IMR-90 (cell line): ENCODE measurements around the gene NPAS3. TPM values are rescaled to one million over a fixed set of nuclear protein-coding genes. Genes with fewer than 3 reads are reported as not detected.

Source experiments
- ATAC-seq: fragments of 200-7000 bp; cut with Tn5 transposase; 2 replicates; pipeline ENCODE4 v1.9.1; 2020; ENCODE audit warnings: low read depth, mild to moderate bottlenecking, moderate library complexity
- BruUV-seq: library from RNA; stranded (reverse); fragments of 400-500 nt; replicated peaks from 2 replicates; lab custom pipeline; 2021; lab: Mats Ljungman, UMichigan
- CTCF ChIA-PET: fragments of 300-600 bp; formaldehyde crosslinking; extraction: SDS; loops from one replicate; lab custom pipeline; 2021; ENCODE audit warnings: antibody characterized with exemption; lab: Yijun Ruan, JAX
- POLR2A ChIA-PET: fragments of 300-600 bp; sonication (Branson Sonifier 250); formaldehyde crosslinking; loops from one replicate; lab custom pipeline; 2022; ENCODE audit warnings: antibody characterized with exemption; ENCODE audit not compliant: unreplicated experiment; lab: Charles Lee
- DNase-seq: peaks from one replicate; pipeline ENCODE4 v3.0.0; 2013
- H2AFZ ChIP-seq: replicated peaks from 2 replicates; pipeline ENCODE3; 2013; ENCODE audit warnings: low read length, mild to moderate bottlenecking; ENCODE audit not compliant: poor library complexity
- H2AK5ac ChIP-seq: 2 replicates; pipeline ENCODE4 v1.6.1; 2013; ENCODE audit warnings: low read depth, low read length, inconsistent platforms
- H2AK9ac ChIP-seq: replicated peaks from 2 replicates; pipeline ENCODE3; 2013; ENCODE audit warnings: mild to moderate bottlenecking, low read depth, low read length, moderate library complexity; ENCODE audit not compliant: poor library complexity
- H2BK120ac ChIP-seq: 2 replicates; pipeline ENCODE4 v1.6.1; 2013; ENCODE audit warnings: low read depth, low read length, inconsistent platforms
- H2BK15ac ChIP-seq: 3 replicates; pipeline ENCODE4 v1.6.1; 2013; ENCODE audit warnings: low read depth, low read length, inconsistent platforms
- H2BK20ac ChIP-seq: 2 replicates; pipeline ENCODE4 v1.6.1; 2013; ENCODE audit warnings: low read depth, mild to moderate bottlenecking, inconsistent platforms, low read length, moderate library complexity
- H2BK5ac ChIP-seq: 2 replicates; pipeline ENCODE4 v1.6.1; 2013; ENCODE audit warnings: mild to moderate bottlenecking, low read depth, low read length, inconsistent platforms; ENCODE audit not compliant: poor library complexity, severe bottlenecking
- H3K14ac ChIP-seq: replicated peaks from 2 replicates; pipeline ENCODE4 v1.6.1; 2013; ENCODE audit warnings: low read depth, low read length, inconsistent platforms
- H3K18ac ChIP-seq: 2 replicates; pipeline ENCODE4 v1.6.1; 2013; ENCODE audit warnings: low read depth, low read length, control low read depth
- H3K23ac ChIP-seq: 2 replicates; pipeline ENCODE4 v1.6.1; 2013; ENCODE audit warnings: low read depth, low read length, inconsistent platforms
- H3K27ac ChIP-seq: 2 replicates; pipeline ENCODE4 v1.5.1; 2013; ENCODE audit warnings: mild to moderate bottlenecking, control low read depth, low read length; ENCODE audit not compliant: insufficient read depth
- H3K27me3 ChIP-seq: 2 replicates; pipeline ENCODE4 v1.6.1; 2013; ENCODE audit warnings: low read length; ENCODE audit not compliant: control insufficient read depth, insufficient read depth
- H3K36me3 ChIP-seq: 2 replicates; pipeline ENCODE4 v1.6.1; 2013; ENCODE audit warnings: low read length, mixed read lengths; ENCODE audit not compliant: control insufficient read depth, insufficient read depth
- H3K4ac ChIP-seq: 2 replicates; pipeline ENCODE4 v1.6.1; 2013; ENCODE audit warnings: low read depth, low read length, inconsistent platforms
- H3K4me1 ChIP-seq: 2 replicates; pipeline ENCODE4 v1.6.1; 2013; ENCODE audit warnings: low read length, mixed read lengths; ENCODE audit not compliant: control insufficient read depth, insufficient read depth
- H3K4me2 ChIP-seq: 2 replicates; pipeline ENCODE4 v1.6.1; 2013; ENCODE audit warnings: low read depth, mild to moderate bottlenecking, control low read depth, low read length, moderate library complexity
- H3K4me3 ChIP-seq: 2 replicates; pipeline ENCODE4 v1.5.1; 2013; ENCODE audit warnings: low read depth, mild to moderate bottlenecking, control low read depth, low read length, moderate library complexity; ENCODE audit not compliant: insufficient read depth
- H3K56ac ChIP-seq: 2 replicates; pipeline ENCODE4 v1.6.1; 2013; ENCODE audit warnings: low read length, inconsistent platforms; ENCODE audit not compliant: insufficient read depth; ENCODE audit errors: extremely low read depth
- H3K79me1 ChIP-seq, 2 experiments: 2 replicates each; pipeline ENCODE4 v1.6.1; 2013; ENCODE audit warnings: low read length in 2 of 2, inconsistent platforms in 1 of 2, low read depth in 1 of 2
- H3K9ac ChIP-seq: 2 replicates; pipeline ENCODE4 v1.6.1; 2013; ENCODE audit warnings: low read depth, low read length, control low read depth
- H3K9me1 ChIP-seq: 2 replicates; pipeline ENCODE4 v1.6.1; 2013; ENCODE audit warnings: low read length, inconsistent platforms; ENCODE audit not compliant: insufficient read depth
- H3K9me3 ChIP-seq: 2 replicates; pipeline ENCODE4 v1.6.1; 2013; ENCODE audit warnings: low read length; ENCODE audit not compliant: control insufficient read depth, insufficient read depth
- H4K20me1 ChIP-seq: 2 replicates; pipeline ENCODE4 v1.6.1; 2013; ENCODE audit warnings: low read length, inconsistent platforms; ENCODE audit not compliant: insufficient read depth
- H4K5ac ChIP-seq: 2 replicates; pipeline ENCODE4 v1.6.1; 2013; ENCODE audit warnings: mild to moderate bottlenecking, low read depth, low read length, control low read depth
- H4K8ac ChIP-seq, 2 experiments: 2 replicates each; pipeline ENCODE4 v1.6.1; 2013; ENCODE audit warnings: low read depth in 2 of 2, low read length in 2 of 2, control low read depth in 1 of 2, inconsistent platforms in 1 of 2
- H4K91ac ChIP-seq: 2 replicates; pipeline ENCODE4 v1.6.1; 2013; ENCODE audit warnings: low read depth, low read length, inconsistent platforms; ENCODE audit not compliant: insufficient read depth
- MAFK ChIP-seq: IDR thresholded peaks from 2 replicates; pipeline ENCODE4 v1.6.1; 2012; ENCODE audit warnings: low read depth, low read length, improper control_type of control experiment
- NFE2L2 ChIP-seq: fragments of 150-350 bp; IDR thresholded peaks from 2 replicates; pipeline ENCODE4 v1.6.1; 2016; ENCODE audit warnings: low read depth, mild to moderate bottlenecking, low read length
- WGBS, 2 experiments: methylation state at CpG; one replicate each; pipeline versions ENCODE4 v1.1.5 to v1.1.7; 2013; ENCODE audit warnings: missing lambda C conversion rate in 2 of 2; ENCODE audit not compliant: insufficient read length in 1 of 2; ENCODE audit errors: extremely low coverage in 2 of 2; 5-methylcytosine and 5-hydroxymethylcytosine counted together
- dilution Hi-C: fragments of 300-500 bp; cut with HindIII; formaldehyde crosslinking; loops from one replicate; pipeline ENCODE4 v1.14.3; 2018; ENCODE audit warnings: low sequenced_read_pairs; ENCODE audit not compliant: unreplicated experiment
- in situ Hi-C: fragments of 300-500 bp; cut with MboI; formaldehyde crosslinking; loops from 3 replicates; pipeline ENCODE4 v1.14.3; 2019; ENCODE audit warnings: low sequenced_read_pairs, inconsistent platforms, mixed read lengths
- intact Hi-C: fragments of 100-400 bp; cut with micrococcal nuclease; formaldehyde crosslinking; loops from 2 replicates; pipeline ENCODE4 v1.10.0; 2022
- polyA plus RNA-seq, 3 experiments: library from polyadenylated mRNA; depleted of rRNA; stranded (reverse); fragments of >200 nt; gene quantifications; 2 replicates each; pipeline ENCODE4 v1.2.3, GENCODE V29; 2012; ENCODE audit warnings: low replicate concordance in 1 of 3
- total RNA-seq: library from RNA; depleted of rRNA; stranded (reverse); fragments of >200 nt; gene quantifications from 2 replicates; pipeline ENCODE4 v1.2.3, GENCODE V29; 2012
- TF ChIP-seq, protein P1 (sequence below): fragments of 150-350 bp; IDR thresholded peaks from 2 replicates; pipeline ENCODE4 v1.6.1; 2017; ENCODE audit warnings: mild to moderate bottlenecking, antibody characterized with exemption, low read length, low read depth

Gene NPAS3
- total and polyA plus RNA-seq, 2 of the 4 experiments (the other 2 are of a cell fraction): not detected

- Histone ChIP-seq H2AFZ (no peak overlapping the region), H3K18ac (no peak overlapping the region), H3K36me3 (no peaks in the 10 kb centered on the region), H4K5ac (no peak overlapping the region), H2AK5ac (no peak overlapping the region), H2BK120ac (no peak overlapping the region), H4K91ac (no peak overlapping the region), H3K9ac (no peak overlapping the region), H2BK15ac (no peak overlapping the region), H3K9me3 (no peaks in the 10 kb centered on the region), H3K79me1 (no peaks in the 10 kb centered on the region), H3K4me3 (no peak overlapping the region), H2AK9ac (no peak overlapping the region), H3K4me1 (no peaks in the 10 kb centered on the region), H4K20me1 (no peaks in the 10 kb centered on the region), H3K9me1 (no peaks in the 10 kb centered on the region), H2BK20ac (no peak overlapping the region), H2BK5ac (no peak overlapping the region), H3K56ac (no peak overlapping the region), H3K14ac (no peak overlapping the region), H3K27me3 (no peaks in the 10 kb centered on the region), H3K27ac (no peak overlapping the region), H3K4me2 (no peak overlapping the region), H3K4ac (no peak overlapping the region), H3K23ac (no peak overlapping the region), H4K8ac (no peak overlapping the region)
- WGBS, 2 experiments: no CpG with 5 or more reads among the region's 1 CpG
- TF ChIP-seq NFE2L2: no peak
- no peak for TF ChIP-seq MAFK
- TF ChIP-seq, protein P1, sequence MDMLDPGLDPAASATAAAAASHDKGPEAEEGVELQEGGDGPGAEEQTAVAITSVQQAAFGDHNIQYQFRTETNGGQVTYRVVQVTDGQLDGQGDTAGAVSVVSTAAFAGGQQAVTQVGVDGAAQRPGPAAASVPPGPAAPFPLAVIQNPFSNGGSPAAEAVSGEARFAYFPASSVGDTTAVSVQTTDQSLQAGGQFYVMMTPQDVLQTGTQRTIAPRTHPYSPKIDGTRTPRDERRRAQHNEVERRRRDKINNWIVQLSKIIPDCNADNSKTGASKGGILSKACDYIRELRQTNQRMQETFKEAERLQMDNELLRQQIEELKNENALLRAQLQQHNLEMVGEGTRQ: no peak
- intact Hi-C loops: no loop called here
- ATAC-seq: no peak
- BruUV-seq: no TSS peak
- no peak for DNase-seq
- POLR2A ChIA-PET: no interaction called here
- in situ Hi-C loops: no loop called here
- CTCF ChIA-PET: no interaction called here
- dilution Hi-C loops: no loop called here
Measured at GRCh38 chr14:33524244-33524643, 585.6 kb downstream of the NPAS3 start.
